Karpas-422 (cell line): ENCODE data around the gene ZNF789. TPM values are rescaled to one million over a fixed set of nuclear protein-coding genes. Genes with fewer than 3 reads are reported as not detected.
"Not testable (repeated sequence)": the region's sequence is repeated elsewhere in the genome, so short reads cannot be mapped to it uniquely, and the experiment has no call there.

Experiments
- DNase-seq: peaks from one replicate; pipeline ENCODE4 v3.0.0-alpha.2; 2015
- H2AFZ ChIP-seq: fragments of 200-600 bp; sonication (generic); 2 replicates; pipeline ENCODE4 v1.6.1; 2014; ENCODE audit warnings: antibody characterized with exemption, low read length, mixed read lengths
- H3K27ac ChIP-seq: fragments of 200-600 bp; sonication (generic); 2 replicates; pipeline ENCODE4 v1.5.1; 2014; ENCODE audit warnings: mild to moderate bottlenecking, low read length, moderate library complexity
- H3K27me3 ChIP-seq: fragments of 200-600 bp; sonication (generic); 2 replicates; pipeline ENCODE4 v1.6.1; 2014; ENCODE audit warnings: low read length, mixed read lengths
- H3K36me3 ChIP-seq: fragments of 200-600 bp; sonication (generic); 2 replicates; pipeline ENCODE4 v1.6.1; 2014; ENCODE audit warnings: low read length, mixed read lengths; ENCODE audit not compliant: insufficient read depth
- H3K4me1 ChIP-seq: fragments of 200-600 bp; sonication (generic); 2 replicates; pipeline ENCODE4 v1.6.1; 2014; ENCODE audit warnings: mild to moderate bottlenecking, low read length, mixed read lengths
- H3K4me2 ChIP-seq: fragments of 200-600 bp; sonication (generic); 2 replicates; pipeline ENCODE4 v1.6.1; 2014; ENCODE audit warnings: low read length, low read depth, mild to moderate bottlenecking; ENCODE audit not compliant: poor library complexity, severe bottlenecking
- H3K4me3 ChIP-seq: fragments of 200-600 bp; sonication (generic); 2 replicates; pipeline ENCODE4 v1.5.1; 2014; ENCODE audit warnings: mild to moderate bottlenecking, antibody characterized with exemption, low read length, mixed read lengths
- H3K79me2 ChIP-seq: fragments of 200-600 bp; sonication (generic); 2 replicates; pipeline ENCODE4 v1.6.1; 2014; ENCODE audit warnings: mild to moderate bottlenecking, low read length, mixed read lengths
- H3K9ac ChIP-seq: fragments of 200-600 bp; sonication (generic); 2 replicates; pipeline ENCODE4 v1.6.0; 2014; ENCODE audit warnings: low read length
- H3K9me2 ChIP-seq: fragments of 200-600 bp; sonication (generic), shearing (Covaris generic); replicated peaks from 2 replicates; pipeline ENCODE4 v1.6.0; 2014; ENCODE audit warnings: mild to moderate bottlenecking, low read length, moderate library complexity; ENCODE audit not compliant: insufficient read depth
- H3K9me3 ChIP-seq: fragments of 300-700, 200-600 bp; sonication (generic); 2 replicates; pipeline ENCODE4 v1.6.1; 2014; ENCODE audit warnings: low read length, mixed read lengths
- H4K20me1 ChIP-seq: fragments of 200-600 bp; sonication (generic); 2 replicates; pipeline ENCODE4 v1.6.1; 2014; ENCODE audit warnings: mild to moderate bottlenecking, antibody characterized with exemption, low read length, low read depth; ENCODE audit not compliant: insufficient read depth
- total RNA-seq: library from RNA; depleted of rRNA; stranded (reverse); fragments of >200 nt; shearing (Covaris generic); gene quantifications from 2 replicates; pipeline ENCODE4 v1.2.3, GENCODE V29; 2014; ENCODE audit warnings: low replicate concordance; rRNA removed

The ZNF789 gene
- 29.0 and 33.0 TPM in 2 replicates for total RNA-seq

- Histone ChIP-seq H3K9me2 (no peaks in the 10 kb centered on the region), H3K9ac (peak within 1 kb of the TSS; percentile 90), H3K9me3 (no peaks in the 10 kb centered on the region), H3K4me1 (peaks cover 21% of the 10 kb centered on the region), H3K36me3 (peaks cover 8% of the 10 kb centered on the region; the same call in 1 of the 2 replicates), H3K4me2 (peak within 1 kb of the TSS; percentile 76), H2AFZ (no peak within 1 kb of the TSS), H4K20me1 (no peaks in the 10 kb centered on the region), H3K27me3 (no peaks in the 10 kb centered on the region), H3K27ac (peak within 1 kb of the TSS; percentile 93), H3K4me3 (peak within 1 kb of the TSS; percentile 89), H3K79me2 (peaks cover 46% of the 10 kb centered on the region)
- peak; percentile 99 for DNase-seq
Observed at GRCh38 chr7:99472561-99473314, at the start of gene ZNF789. ZNF789 (plus strand) TSS chr7:99472890; CDS start chr7:99476457, 3,567 bp downstream.

DNA sequence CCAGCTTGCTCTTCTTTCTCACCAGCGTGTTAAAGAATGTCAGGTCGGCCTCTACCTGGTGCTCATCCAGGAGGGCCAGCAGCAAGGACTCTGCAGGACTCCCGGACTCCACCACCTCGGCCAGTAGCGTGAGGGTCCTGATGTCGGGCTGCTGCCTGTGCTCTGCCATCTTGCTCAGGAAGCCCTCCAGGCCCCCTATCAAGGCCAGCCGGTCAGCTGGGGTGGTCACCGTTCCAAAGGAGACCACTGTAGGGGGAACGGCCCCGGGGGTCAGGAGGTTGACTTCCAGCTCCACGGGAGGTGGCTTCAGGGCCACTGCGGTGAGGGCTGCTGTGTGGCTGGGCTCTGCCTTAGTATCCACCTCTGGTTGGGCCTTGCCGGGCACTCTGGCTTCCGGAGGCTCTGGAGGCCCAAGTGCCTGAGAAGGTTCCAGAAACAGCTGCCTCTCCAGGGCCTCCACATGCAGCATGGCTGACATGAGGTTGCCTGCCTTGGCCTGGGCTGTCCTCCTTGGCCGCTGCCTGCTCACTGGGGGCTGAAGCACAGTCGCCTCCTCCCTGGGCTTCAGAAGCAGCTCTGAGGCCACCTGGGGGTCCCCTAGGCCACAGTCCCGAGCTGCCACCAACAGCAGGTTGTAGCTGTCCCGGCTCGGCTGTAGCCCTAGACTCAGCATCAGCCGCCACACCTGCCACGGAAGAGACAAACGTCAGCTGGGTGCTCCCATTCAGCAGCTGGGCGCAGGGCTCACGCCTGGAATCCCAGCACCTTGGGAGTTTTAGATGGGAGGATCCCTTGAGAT is 47.6 kb upstream of the ZNF789 start:
- H3K27me3 ChIP-seq, result no peaks in the 10 kb centered on the region
- no peaks in the 10 kb centered on the region; the same call in 1 of the 2 replicates for H3K79me2 ChIP-seq
- DNase-seq, result no peak
- no peak overlapping the region for H3K9ac ChIP-seq
- H3K9me3 ChIP-seq, result no peaks in the 10 kb centered on the region
- no peak overlapping the region for H2AFZ ChIP-seq
- H3K4me2 ChIP-seq, result no peak overlapping the region
- no peaks in the 10 kb centered on the region for H3K4me1 ChIP-seq
- no peak overlapping the region for H3K4me3 ChIP-seq
- no peaks in the 10 kb centered on the region for H3K9me2 ChIP-seq
- no peak overlapping the region for H3K27ac ChIP-seq
- peaks cover 14% of the 10 kb centered on the region; the same call in 1 of the 2 replicates for H3K36me3 ChIP-seq
- H4K20me1 ChIP-seq, result no peaks in the 10 kb centered on the region

DNA sequence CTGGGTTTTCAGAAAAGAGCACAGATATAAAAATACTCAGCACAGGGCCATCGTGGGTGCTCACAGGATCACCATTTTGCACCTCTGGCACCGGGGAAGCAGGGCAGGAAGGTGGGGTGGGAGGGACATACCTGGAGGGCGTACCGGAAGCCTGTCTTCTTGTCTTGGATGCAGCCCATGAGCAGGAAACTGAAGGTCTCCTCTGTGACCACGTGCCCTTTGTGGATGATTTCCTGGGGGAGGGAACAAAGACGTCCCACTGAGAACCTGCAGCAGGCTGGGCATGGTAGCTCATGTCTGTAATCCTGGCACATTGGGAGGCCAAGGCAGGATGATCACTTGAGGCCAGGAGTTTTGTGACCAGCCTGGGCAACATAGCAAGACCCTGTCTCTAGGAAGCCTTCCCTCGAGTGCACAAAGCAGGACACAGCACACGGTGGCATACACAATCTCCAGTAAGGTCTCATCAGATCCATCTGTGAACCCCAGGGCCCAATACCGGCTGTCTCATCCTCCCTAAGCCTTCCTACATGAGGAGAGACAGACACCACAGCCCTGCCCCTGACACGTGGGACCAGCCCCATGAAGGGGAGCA is 43.6 kb upstream of the ZNF789 start:
- Histone ChIP-seq H2AFZ (no peak overlapping the region), H3K4me1 (no peaks in the 10 kb centered on the region), H3K27me3 (no peaks in the 10 kb centered on the region), H3K79me2 (no peaks in the 10 kb centered on the region), H3K9me2 (no peaks in the 10 kb centered on the region), H3K4me3 (no peak overlapping the region), H3K4me2 (no peak overlapping the region), H3K9me3 (no peaks in the 10 kb centered on the region), H3K36me3 (0 out of 2 replicates have a peak, but pooled peaks cover 5% of the 10 kb centered on the region), H3K9ac (no peak overlapping the region), H4K20me1 (no peaks in the 10 kb centered on the region), H3K27ac (no peak overlapping the region)
- no peak for DNase-seq

DNA sequence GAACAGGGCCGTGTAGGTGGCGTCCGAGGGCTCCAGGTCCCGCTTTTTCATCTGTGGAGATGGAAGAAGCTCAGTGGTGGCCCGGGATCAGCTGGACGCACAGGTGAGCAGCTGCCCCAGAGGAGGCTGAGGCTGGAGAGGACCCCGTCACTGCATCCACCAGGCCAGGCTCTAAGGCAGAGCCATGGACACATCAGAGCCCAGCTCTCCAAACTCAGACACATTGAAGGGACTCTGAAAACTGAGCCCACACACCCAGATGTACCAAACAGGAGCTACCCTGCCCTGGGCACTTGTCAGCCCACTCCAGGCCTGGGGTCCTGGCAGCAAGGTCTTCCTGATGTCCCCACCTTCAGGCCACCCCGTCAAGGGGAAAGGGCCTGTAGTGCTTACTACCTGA is 42.9 kb upstream of the ZNF789 start:
- Histone ChIP-seq H3K9ac (no peak overlapping the region), H3K9me2 (no peaks in the 10 kb centered on the region), H3K27ac (no peak overlapping the region), H3K9me3 (no peaks in the 10 kb centered on the region), H3K27me3 (no peaks in the 10 kb centered on the region), H3K4me1 (no peaks in the 10 kb centered on the region), H3K4me2 (no peak overlapping the region), H4K20me1 (no peaks in the 10 kb centered on the region), H3K36me3 (0 out of 2 replicates have a peak, but pooled peaks cover 4% of the 10 kb centered on the region), H3K79me2 (no peaks in the 10 kb centered on the region), H2AFZ (no peak overlapping the region), H3K4me3 (no peak overlapping the region)
- no peak for DNase-seq

DNA sequence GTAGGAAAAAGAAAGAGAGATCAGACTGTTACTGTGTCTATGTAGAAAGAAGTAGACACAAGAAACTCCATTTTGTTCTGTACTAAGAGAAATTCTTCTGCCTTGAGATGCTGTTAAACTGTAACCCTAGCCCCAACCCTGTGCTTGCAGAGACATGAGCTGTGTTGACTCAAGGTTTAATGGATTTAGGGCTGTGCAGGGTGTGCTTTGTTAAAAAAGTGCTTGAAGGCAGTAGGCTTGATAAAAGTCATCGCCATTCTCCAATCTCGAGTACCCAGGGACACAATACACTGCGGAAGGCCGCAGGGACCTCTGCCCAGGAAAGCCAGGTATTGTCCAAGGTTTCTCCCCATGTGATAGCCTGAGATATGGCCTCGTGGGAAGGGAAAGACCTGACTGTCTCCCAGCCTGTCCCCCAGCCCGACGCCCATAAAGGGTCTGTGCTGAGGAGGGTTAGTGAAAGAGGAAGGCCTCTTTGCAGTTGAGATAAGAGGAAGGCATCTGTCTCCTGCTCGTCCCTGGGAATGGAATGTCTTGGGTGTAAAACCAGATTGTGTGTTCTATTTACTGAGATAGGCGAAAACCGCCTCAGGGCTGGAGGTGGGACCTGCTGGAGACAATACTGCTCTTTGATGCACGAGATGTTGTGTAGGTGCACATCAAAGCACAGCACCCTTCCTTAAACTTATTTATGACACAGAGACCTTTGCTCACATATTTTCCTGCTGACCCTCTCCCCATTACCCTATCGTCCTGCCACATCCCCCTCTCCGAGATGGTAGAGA is 40.7 kb upstream of the ZNF789 start:
- H3K4me3 ChIP-seq, H3K4me2 ChIP-seq: not testable (repeated sequence)

GRCh38 chr7:99433158-99433557 is 39.5 kb upstream of the ZNF789 start:
- Histone ChIP-seq H3K9me2 (no peaks in the 10 kb centered on the region), H3K36me3 (0 out of 2 replicates have a peak, but pooled peaks cover 4% of the 10 kb centered on the region), H3K27ac (no peak overlapping the region), H3K9me3 (no peaks in the 10 kb centered on the region), H2AFZ (no peak overlapping the region), H3K27me3 (no peaks in the 10 kb centered on the region), H3K4me1 (peaks cover 9% of the 10 kb centered on the region), H3K4me2 (no peak overlapping the region), H3K9ac (no peak overlapping the region), H3K4me3 (no peak overlapping the region), H3K79me2 (peaks cover 27% of the 10 kb centered on the region), H4K20me1 (no peaks in the 10 kb centered on the region; the same call in 1 of the 2 replicates)
- no peak for DNase-seq

More for the DNA sequence above, 40.7 kb upstream of the ZNF789 start:
- not testable (repeated sequence) for H3K36me3 ChIP-seq, H3K27ac ChIP-seq, H3K27me3 ChIP-seq, H3K9me3 ChIP-seq, H3K4me1 ChIP-seq, H3K9me2 ChIP-seq, H3K9ac ChIP-seq, DNase-seq, H4K20me1 ChIP-seq, H2AFZ ChIP-seq
- H3K79me2 ChIP-seq, result peaks cover 15% of the 10 kb centered on the region

GRCh38 chr7:99437946-99438572 is 34.6 kb upstream of the ZNF789 start:
- Histone ChIP-seq H2AFZ (peak overlapping the region; percentile 93), H3K79me2 (peaks cover 68% of the 10 kb centered on the region), H4K20me1 (peaks cover 12% of the 10 kb centered on the region; the same call in 1 of the 2 replicates), H3K27ac (peak overlapping the region; percentile 47; the same call in 1 of the 2 replicates), H3K27me3 (no peaks in the 10 kb centered on the region), H3K9me3 (no peaks in the 10 kb centered on the region), H3K4me3 (peak overlapping the region; percentile 92), H3K36me3 (peaks cover 4% of the 10 kb centered on the region), H3K9ac (peak overlapping the region; percentile 96), H3K4me1 (peaks cover 18% of the 10 kb centered on the region), H3K9me2 (no peaks in the 10 kb centered on the region), H3K4me2 (peak overlapping the region; percentile 90)
- no peak for DNase-seq
